Measurements from ENCODE around the gene OGN.

The OGN gene

GRCh38 chr9:92404042-92404836, at the start of gene OGN:
Gene OGN, minus strand, starts transcription at chr9:92404578. Its CDS starts 1,171 bp downstream, at chr9:92403407.
- peaks cover 16% of the 10 kb centered on the region for H3K4me1 ChIP-seq (ENCODE audit: control insufficient read depth, low read length)
- no peak within 1 kb of the TSS for H3K27ac ChIP-seq (ENCODE audit: low read depth, low read length)
- no peak within 1 kb of the TSS for H3K4me2 ChIP-seq (ENCODE audit: low read length)
- no peaks in the 10 kb centered on the region for H3K27me3 ChIP-seq (ENCODE audit: control insufficient read depth, low read length)
- H3K9me3 ChIP-seq (ENCODE audit: control insufficient read depth, insufficient read depth, low read length), result no peaks in the 10 kb centered on the region
- no peaks in the 10 kb centered on the region for H3K36me3 ChIP-seq (ENCODE audit: control insufficient read depth, low read length)
- no peak within 1 kb of the TSS for H3K4me3 ChIP-seq (ENCODE audit: low read length)
- TF ChIP-seq, protein P1, sequence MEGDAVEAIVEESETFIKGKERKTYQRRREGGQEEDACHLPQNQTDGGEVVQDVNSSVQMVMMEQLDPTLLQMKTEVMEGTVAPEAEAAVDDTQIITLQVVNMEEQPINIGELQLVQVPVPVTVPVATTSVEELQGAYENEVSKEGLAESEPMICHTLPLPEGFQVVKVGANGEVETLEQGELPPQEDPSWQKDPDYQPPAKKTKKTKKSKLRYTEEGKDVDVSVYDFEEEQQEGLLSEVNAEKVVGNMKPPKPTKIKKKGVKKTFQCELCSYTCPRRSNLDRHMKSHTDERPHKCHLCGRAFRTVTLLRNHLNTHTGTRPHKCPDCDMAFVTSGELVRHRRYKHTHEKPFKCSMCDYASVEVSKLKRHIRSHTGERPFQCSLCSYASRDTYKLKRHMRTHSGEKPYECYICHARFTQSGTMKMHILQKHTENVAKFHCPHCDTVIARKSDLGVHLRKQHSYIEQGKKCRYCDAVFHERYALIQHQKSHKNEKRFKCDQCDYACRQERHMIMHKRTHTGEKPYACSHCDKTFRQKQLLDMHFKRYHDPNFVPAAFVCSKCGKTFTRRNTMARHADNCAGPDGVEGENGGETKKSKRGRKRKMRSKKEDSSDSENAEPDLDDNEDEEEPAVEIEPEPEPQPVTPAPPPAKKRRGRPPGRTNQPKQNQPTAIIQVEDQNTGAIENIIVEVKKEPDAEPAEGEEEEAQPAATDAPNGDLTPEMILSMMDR (IDR thresholded peaks at IDR 0.05; ENCODE audit: low read depth, low read length, poor library complexity, severe bottlenecking), result no peak
- no peak for TF ChIP-seq EZH2phosphoT487 (IDR thresholded peaks at IDR 0.05; ENCODE audit: borderline replicate concordance, low read length)
- H4K20me1 ChIP-seq (ENCODE audit: control insufficient read depth, insufficient read depth, low read depth, low read length), result no peaks in the 10 kb centered on the region
- H3K9me2 ChIP-seq (replicated peaks; ENCODE audit: control insufficient read depth, low read length), result no peaks in the 10 kb centered on the region
- no peaks in the 10 kb centered on the region for H3K79me2 ChIP-seq (ENCODE audit: control insufficient read depth, low read length)
- H3F3A ChIP-seq (ENCODE audit: control insufficient read depth, insufficient read depth), result no peaks in the 10 kb centered on the region

DNA sequence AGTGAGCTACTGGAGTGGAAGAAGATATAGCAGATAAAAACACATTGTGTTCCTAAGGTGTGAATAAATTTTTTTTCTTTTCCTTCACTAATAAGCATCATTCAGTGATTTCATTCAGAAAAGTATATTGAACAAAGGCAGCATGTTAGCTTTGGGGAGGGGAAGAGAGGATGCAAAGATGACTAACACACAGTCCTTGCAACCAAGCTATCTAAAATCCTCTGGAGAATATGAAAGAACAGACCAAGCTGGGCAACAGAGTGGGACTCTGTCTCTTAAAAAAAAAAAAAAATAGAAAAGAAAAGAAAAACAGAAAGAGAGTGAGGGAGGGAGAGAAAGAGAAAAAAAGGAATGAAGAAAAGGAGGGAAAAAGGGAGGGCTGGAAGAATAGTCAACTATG, 42.2 kb upstream of the OGN start:
- no peaks in the 10 kb centered on the region for H3K79me2 ChIP-seq (ENCODE audit: control insufficient read depth, low read length)
- no peaks in the 10 kb centered on the region for H3K9me3 ChIP-seq (ENCODE audit: control insufficient read depth, insufficient read depth, low read length)
- H3F3A ChIP-seq (ENCODE audit: control insufficient read depth, insufficient read depth), result no peaks in the 10 kb centered on the region
- no peaks in the 10 kb centered on the region for H4K20me1 ChIP-seq (ENCODE audit: control insufficient read depth, insufficient read depth, low read depth, low read length)
- no peaks in the 10 kb centered on the region for H3K36me3 ChIP-seq (ENCODE audit: control insufficient read depth, low read length)
- no peaks in the 10 kb centered on the region for H3K9me2 ChIP-seq (replicated peaks; ENCODE audit: control insufficient read depth, low read length)
- H3K27ac ChIP-seq (ENCODE audit: low read depth, low read length), result no peak overlapping the region
- H3K4me1 ChIP-seq (ENCODE audit: control insufficient read depth, low read length), result no peaks in the 10 kb centered on the region
- H3K27me3 ChIP-seq (ENCODE audit: control insufficient read depth, low read length), result no peaks in the 10 kb centered on the region
- no peak overlapping the region for H3K4me3 ChIP-seq (ENCODE audit: low read length)
- no peak overlapping the region for H3K4me2 ChIP-seq (ENCODE audit: low read length)
- TF ChIP-seq, protein P1 (IDR thresholded peaks at IDR 0.05; ENCODE audit: low read depth, low read length, poor library complexity, severe bottlenecking), result no peak
- TF ChIP-seq EZH2phosphoT487 (IDR thresholded peaks at IDR 0.05; ENCODE audit: borderline replicate concordance, low read length), result no peak

- H3K4me2 ChIP-seq (ENCODE audit: low read length), result no peak overlapping the region
- H3K9me3 ChIP-seq (ENCODE audit: control insufficient read depth, insufficient read depth, low read length), result no peaks in the 10 kb centered on the region
- no peaks in the 10 kb centered on the region for H3K9me2 ChIP-seq (replicated peaks; ENCODE audit: control insufficient read depth, low read length)
- H4K20me1 ChIP-seq (ENCODE audit: control insufficient read depth, insufficient read depth, low read depth, low read length), result no peaks in the 10 kb centered on the region
- H3K79me2 ChIP-seq (ENCODE audit: control insufficient read depth, low read length), result no peaks in the 10 kb centered on the region
- H3K27me3 ChIP-seq (ENCODE audit: control insufficient read depth, low read length), result no peaks in the 10 kb centered on the region
- H3K4me3 ChIP-seq (ENCODE audit: low read length), result no peak overlapping the region
- H3F3A ChIP-seq (ENCODE audit: control insufficient read depth, insufficient read depth), result no peaks in the 10 kb centered on the region
- no peaks in the 10 kb centered on the region for H3K36me3 ChIP-seq (ENCODE audit: control insufficient read depth, low read length)
- no peak overlapping the region for H3K27ac ChIP-seq (ENCODE audit: low read depth, low read length)
- H3K4me1 ChIP-seq (ENCODE audit: control insufficient read depth, low read length), result no peaks in the 10 kb centered on the region
- TF ChIP-seq EZH2phosphoT487 (IDR thresholded peaks at IDR 0.05; ENCODE audit: borderline replicate concordance, low read length), result no peak
- TF ChIP-seq, protein P1 (IDR thresholded peaks at IDR 0.05; ENCODE audit: low read depth, low read length, poor library complexity, severe bottlenecking), result no peak
Measured at GRCh38 chr9:92444841-92445240, 40.5 kb upstream of the OGN start.

Data from DOHH2 (cell line).